OCI-LY1 (cell line): ENCODE data around the gene LSAMP.

ENCODE experiments used
- H2AFZ ChIP-seq: fragments of 200-600 bp; sonication (generic), shearing (Covaris generic); 2 replicates; pipeline ENCODE4 v1.6.0; 2014; ENCODE audit warnings: antibody characterized with exemption, mild to moderate bottlenecking, low read length
- H3F3A ChIP-seq: fragments of 200-600 bp; sonication (generic), shearing (Covaris generic); 2 replicates; pipeline ENCODE4 v1.6.0; 2014; ENCODE audit warnings: mild to moderate bottlenecking, antibody characterized with exemption, low read length, moderate library complexity; ENCODE audit not compliant: insufficient read depth
- H3K27ac ChIP-seq: fragments of 200-600 bp; sonication (generic); 2 replicates; pipeline ENCODE4 v1.5.1; 2014; ENCODE audit warnings: low read length, mixed run types, mild to moderate bottlenecking, low read depth; ENCODE audit not compliant: poor library complexity, severe bottlenecking
- H3K27me3 ChIP-seq: fragments of 200-600 bp; sonication (generic); 2 replicates; pipeline ENCODE4 v1.6.0; 2014; ENCODE audit warnings: antibody characterized with exemption, mild to moderate bottlenecking, low read length, moderate library complexity; ENCODE audit not compliant: insufficient read depth
- H3K36me3 ChIP-seq: fragments of 200-600 bp; sonication (generic); 2 replicates; pipeline ENCODE4 v1.6.1; 2014; ENCODE audit warnings: mild to moderate bottlenecking, antibody characterized with exemption, low read length, moderate library complexity, mixed read lengths; ENCODE audit not compliant: insufficient read depth
- H3K4me1 ChIP-seq: fragments of 200-600 bp; sonication (generic); 2 replicates; pipeline ENCODE4 v1.5.1; 2014; ENCODE audit warnings: mild to moderate bottlenecking, low read length, moderate library complexity; ENCODE audit not compliant: insufficient read depth, severe bottlenecking
- H3K4me2 ChIP-seq: fragments of 200-600 bp; sonication (generic), shearing (Covaris generic); 2 replicates; pipeline ENCODE4 v1.6.1; 2014; ENCODE audit warnings: low read length
- H3K4me3 ChIP-seq: fragments of 200-600 bp; sonication (generic); 2 replicates; pipeline ENCODE4 v1.5.1; 2014; ENCODE audit warnings: low read length, low read depth, mild to moderate bottlenecking, mixed read lengths; ENCODE audit not compliant: poor library complexity, severe bottlenecking
- H3K79me2 ChIP-seq: fragments of 200-600 bp; shearing (Covaris generic); 2 replicates; pipeline ENCODE4 v1.6.1; 2016; ENCODE audit warnings: mixed run types, low read length, mixed read lengths; ENCODE audit not compliant: insufficient read depth
- H3K9ac ChIP-seq: fragments of 200-600 bp; sonication (generic), shearing (Covaris generic); 2 replicates; pipeline ENCODE4 v1.6.1; 2014; ENCODE audit warnings: mild to moderate bottlenecking, low read length, mixed read lengths
- H3K9me2 ChIP-seq: fragments of 200-600 bp; sonication (generic), shearing (Covaris generic); 2 replicates; pipeline ENCODE4 v1.6.1; 2014; ENCODE audit warnings: low read depth, mild to moderate bottlenecking, low read length, mixed read lengths
- H3K9me3 ChIP-seq: fragments of 200-600 bp; shearing (Covaris generic); 2 replicates; pipeline ENCODE4 v1.6.1; 2014; ENCODE audit warnings: low read length, mixed read lengths
- H4K20me1 ChIP-seq: fragments of 200-600 bp; sonication (generic), shearing (Covaris generic); 2 replicates; pipeline ENCODE4 v1.6.0; 2016; ENCODE audit warnings: mild to moderate bottlenecking, low read length; ENCODE audit not compliant: insufficient read depth
- EZH2 ChIP-seq: fragments of 200-600 bp; sonication (generic), shearing (Covaris generic); IDR thresholded peaks from 2 replicates; pipeline ENCODE4 v1.8.0; 2017; ENCODE audit warnings: borderline replicate concordance, mixed run types, mild to moderate bottlenecking, antibody characterized with exemption, low read length, moderate library complexity, mixed read lengths
- TF ChIP-seq, protein P1 (sequence below): fragments of 200-600 bp; sonication (generic), shearing (Covaris generic); IDR thresholded peaks from 2 replicates; pipeline ENCODE4 v1.5.1; 2017; ENCODE audit warnings: mild to moderate bottlenecking, antibody characterized with exemption, low read length, moderate library complexity, mixed read lengths

LSAMP gene

DNA sequence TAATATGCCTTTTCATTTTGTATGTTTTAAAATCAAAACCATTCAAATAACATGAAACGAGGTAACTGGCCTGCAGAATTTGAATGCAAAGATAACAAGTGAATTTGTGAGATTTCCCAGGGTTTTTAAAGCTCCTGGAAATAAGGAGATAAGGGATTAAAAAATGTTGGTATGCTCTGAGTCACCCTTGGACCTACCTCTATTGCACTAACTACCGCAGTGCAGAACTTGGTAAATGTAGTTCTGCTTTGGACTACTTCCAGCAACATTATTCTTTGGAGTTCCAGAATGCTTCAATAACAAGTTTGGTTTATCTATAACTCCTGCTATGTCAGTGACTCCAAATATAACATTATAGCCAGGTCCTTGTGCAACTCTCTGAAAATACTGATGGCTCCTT, 620.2 kb downstream of the LSAMP start:
- Histone ChIP-seq H2AFZ (no peak overlapping the region), H3K27ac (no peak overlapping the region), H3K4me3 (no peak overlapping the region), H3K9me2 (no peaks in the 10 kb centered on the region), H3K9me3 (no peaks in the 10 kb centered on the region), H3K79me2 (no peaks in the 10 kb centered on the region), H3K9ac (no peak overlapping the region), H3K4me1 (no peaks in the 10 kb centered on the region), H3F3A (no peaks in the 10 kb centered on the region), H4K20me1 (no peaks in the 10 kb centered on the region), H3K36me3 (no peaks in the 10 kb centered on the region), H3K4me2 (no peak overlapping the region), H3K27me3 (no peaks in the 10 kb centered on the region)
- TF ChIP-seq, protein P1, sequence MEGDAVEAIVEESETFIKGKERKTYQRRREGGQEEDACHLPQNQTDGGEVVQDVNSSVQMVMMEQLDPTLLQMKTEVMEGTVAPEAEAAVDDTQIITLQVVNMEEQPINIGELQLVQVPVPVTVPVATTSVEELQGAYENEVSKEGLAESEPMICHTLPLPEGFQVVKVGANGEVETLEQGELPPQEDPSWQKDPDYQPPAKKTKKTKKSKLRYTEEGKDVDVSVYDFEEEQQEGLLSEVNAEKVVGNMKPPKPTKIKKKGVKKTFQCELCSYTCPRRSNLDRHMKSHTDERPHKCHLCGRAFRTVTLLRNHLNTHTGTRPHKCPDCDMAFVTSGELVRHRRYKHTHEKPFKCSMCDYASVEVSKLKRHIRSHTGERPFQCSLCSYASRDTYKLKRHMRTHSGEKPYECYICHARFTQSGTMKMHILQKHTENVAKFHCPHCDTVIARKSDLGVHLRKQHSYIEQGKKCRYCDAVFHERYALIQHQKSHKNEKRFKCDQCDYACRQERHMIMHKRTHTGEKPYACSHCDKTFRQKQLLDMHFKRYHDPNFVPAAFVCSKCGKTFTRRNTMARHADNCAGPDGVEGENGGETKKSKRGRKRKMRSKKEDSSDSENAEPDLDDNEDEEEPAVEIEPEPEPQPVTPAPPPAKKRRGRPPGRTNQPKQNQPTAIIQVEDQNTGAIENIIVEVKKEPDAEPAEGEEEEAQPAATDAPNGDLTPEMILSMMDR = no peak
- no peak for TF ChIP-seq EZH2

DNA sequence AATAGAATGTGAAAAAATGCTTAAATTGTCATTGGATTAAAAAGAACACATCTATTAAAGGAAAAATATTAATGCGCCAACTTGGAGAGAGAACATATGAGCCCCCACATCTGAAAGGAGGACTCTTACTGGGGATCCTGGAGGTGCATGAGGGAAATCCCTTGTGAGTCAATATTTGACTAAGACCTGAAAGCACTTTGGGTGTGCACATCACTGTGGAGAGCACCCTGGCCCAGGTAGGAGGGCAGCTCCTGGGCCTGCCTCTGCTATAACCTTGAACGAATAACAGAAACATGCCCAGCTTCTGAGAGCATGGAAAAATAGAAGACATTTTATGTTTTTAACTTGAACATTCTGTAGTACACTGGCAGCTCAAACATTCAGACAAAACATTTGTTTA, 622.2 kb downstream of the LSAMP start:
- Histone ChIP-seq H4K20me1 (no peaks in the 10 kb centered on the region), H3K9me2 (no peaks in the 10 kb centered on the region), H3F3A (no peaks in the 10 kb centered on the region), H3K27me3 (no peaks in the 10 kb centered on the region), H3K36me3 (no peaks in the 10 kb centered on the region), H3K79me2 (no peaks in the 10 kb centered on the region), H2AFZ (no peak overlapping the region), H3K9me3 (no peaks in the 10 kb centered on the region), H3K4me2 (no peak overlapping the region), H3K27ac (no peak overlapping the region), H3K4me3 (no peak overlapping the region), H3K4me1 (no peaks in the 10 kb centered on the region), H3K9ac (no peak overlapping the region)
- no peak for TF ChIP-seq EZH2
- TF ChIP-seq, protein P1 = no peak

DNA sequence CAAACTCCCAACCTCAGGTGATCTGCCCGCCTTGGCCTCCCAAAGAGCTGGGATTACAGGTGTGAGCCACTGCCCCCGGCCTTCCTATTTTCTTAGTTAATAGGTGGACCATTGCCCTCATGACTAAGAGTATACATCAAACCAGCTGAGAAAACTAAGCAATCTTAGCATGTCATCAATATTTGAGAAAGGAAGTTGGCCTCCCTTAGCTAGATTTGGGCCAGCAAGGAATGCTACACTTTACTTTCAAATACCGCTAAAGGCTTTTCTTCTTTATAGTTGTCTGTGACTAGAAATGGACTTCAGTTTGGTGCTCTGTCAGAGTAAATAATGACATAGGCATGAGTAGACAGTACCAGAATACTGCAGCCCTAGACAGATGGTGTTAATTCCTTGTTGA, 622.7 kb downstream of the LSAMP start:
- Histone ChIP-seq H3K4me1 (no peaks in the 10 kb centered on the region), H3K4me3 (no peak overlapping the region), H3K9ac (no peak overlapping the region), H3K36me3 (no peaks in the 10 kb centered on the region), H3K9me3 (no peaks in the 10 kb centered on the region), H3K27me3 (no peaks in the 10 kb centered on the region), H3K4me2 (no peak overlapping the region), H3F3A (no peaks in the 10 kb centered on the region), H3K79me2 (no peaks in the 10 kb centered on the region), H2AFZ (no peak overlapping the region), H3K9me2 (no peaks in the 10 kb centered on the region), H3K27ac (no peak overlapping the region), H4K20me1 (no peaks in the 10 kb centered on the region)
- no peak for TF ChIP-seq EZH2
- TF ChIP-seq, protein P1 = no peak
